ENCODE data around the gene PRR23E.

PRR23E gene, protein sequence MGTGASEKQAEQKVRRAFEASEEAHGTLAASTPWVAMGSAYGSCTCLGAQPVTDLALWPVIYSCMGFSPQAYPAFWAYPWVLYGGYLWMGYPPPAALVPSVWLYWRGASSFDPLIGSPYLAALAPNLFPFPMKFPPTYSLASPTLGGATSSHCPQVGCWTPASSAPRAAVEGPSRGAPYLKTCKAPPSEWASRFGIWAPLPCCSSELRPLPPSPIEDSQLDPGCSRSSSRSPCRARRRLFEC

DNA sequence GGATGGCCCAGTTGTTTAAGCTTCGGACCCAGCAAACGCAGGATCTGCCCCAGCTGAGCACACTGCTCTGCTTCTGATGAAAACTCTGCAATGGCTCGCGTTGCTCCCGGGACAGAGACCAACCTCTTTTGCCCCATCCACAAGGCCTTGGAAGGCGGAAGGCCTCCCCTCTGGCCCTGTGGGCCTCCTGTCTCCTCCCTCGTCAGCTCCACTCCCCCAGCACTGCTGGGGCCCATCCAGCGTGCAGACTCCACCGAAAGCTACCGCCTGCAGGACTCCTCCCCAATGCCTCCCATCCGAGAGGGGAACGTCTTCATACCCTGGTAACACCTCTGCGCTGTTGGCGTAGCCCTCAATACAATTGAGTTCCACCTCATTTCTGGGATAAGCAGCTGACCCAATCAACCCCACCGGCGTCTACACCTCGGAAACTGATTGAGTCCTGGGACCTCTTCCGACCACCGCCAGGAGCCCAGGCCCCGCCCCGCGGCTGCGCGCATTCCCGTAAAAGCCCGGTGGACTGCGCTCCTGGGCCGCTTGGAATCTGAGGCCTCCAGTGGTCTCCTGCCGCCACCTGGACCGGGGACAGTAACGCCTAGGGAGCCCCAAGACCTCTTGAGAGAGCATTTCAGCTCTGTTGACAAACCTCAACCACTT is at the start of gene PRR23E:
Gene PRR23E, plus strand, starts transcription at position 556 of the 657 bp plus-strand sequence. CDS start 3,555 bp downstream, outside the sequence.
- no peaks in the 10 kb centered on the region for H3K4me1 Mint-ChIP-seq
- DNase-seq (ENCODE audit: low spot score in 2 of 2) (no peak), ATAC-seq (no peak)
- H3K36me3 Mint-ChIP-seq = no peaks in the 10 kb centered on the region
- H3K9me3 Mint-ChIP-seq = peaks cover 3% of the 10 kb centered on the region
- no peak within 1 kb of the TSS for H3K4me3 Mint-ChIP-seq
- no peak within 1 kb of the TSS for H3K27ac Mint-ChIP-seq

DNA sequence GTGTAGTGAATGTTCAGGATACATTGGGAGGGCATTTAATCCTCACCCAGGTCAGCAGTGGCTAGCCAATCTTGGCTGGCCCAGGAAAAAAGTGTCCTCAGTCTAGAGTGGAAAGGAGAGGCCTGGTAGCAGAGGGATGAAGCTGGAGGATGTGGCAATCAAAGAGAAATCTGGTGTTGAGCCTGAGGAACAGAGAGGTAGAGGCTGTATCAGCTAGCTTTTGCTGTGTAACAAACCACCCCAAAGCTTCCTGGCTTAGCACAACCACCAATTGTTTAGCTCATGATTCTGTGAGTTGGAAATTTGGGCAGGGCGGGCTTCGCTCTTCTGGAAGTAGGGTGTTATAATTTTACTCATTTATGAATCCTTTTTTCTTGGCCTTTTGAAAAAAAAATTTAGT is 49.8 kb upstream of the PRR23E start:
- no peaks in the 10 kb centered on the region for H3K36me3 Mint-ChIP-seq
- no peak overlapping the region for H3K27ac Mint-ChIP-seq
- no peak overlapping the region for H3K4me3 Mint-ChIP-seq
- no peaks in the 10 kb centered on the region for H3K4me1 Mint-ChIP-seq
- DNase-seq (ENCODE audit: low spot score in 2 of 2) = no peak
- no peak for ATAC-seq
- H3K9me3 Mint-ChIP-seq = peaks cover 6% of the 10 kb centered on the region

DNA sequence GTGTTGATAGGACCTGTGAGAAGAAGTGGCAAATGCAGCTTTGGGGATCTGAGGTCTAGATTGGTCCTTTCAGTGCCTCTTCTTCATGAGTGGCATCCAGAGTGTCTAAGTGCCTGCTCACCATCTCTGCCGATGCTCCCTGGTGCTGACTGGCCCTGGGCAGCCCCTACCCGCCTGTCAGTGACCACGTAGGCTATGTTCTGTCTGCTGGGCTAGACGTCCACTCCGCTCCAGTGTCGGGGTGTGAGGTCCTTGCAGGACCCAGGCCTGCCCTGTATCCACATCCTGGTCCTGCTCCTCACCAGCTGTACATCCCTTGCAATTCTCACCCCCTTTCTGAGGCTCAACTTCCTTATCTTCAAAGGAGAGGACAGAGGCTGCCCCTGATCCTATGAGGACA is 48.3 kb upstream of the PRR23E start:
- no peak overlapping the region for H3K27ac Mint-ChIP-seq
- H3K36me3 Mint-ChIP-seq = no peaks in the 10 kb centered on the region
- H3K4me3 Mint-ChIP-seq = no peak overlapping the region
- no peaks in the 10 kb centered on the region for H3K4me1 Mint-ChIP-seq
- peaks cover 6% of the 10 kb centered on the region for H3K9me3 Mint-ChIP-seq
- ATAC-seq = no peak
- DNase-seq (ENCODE audit: low spot score in 2 of 2) = no peak

DNA sequence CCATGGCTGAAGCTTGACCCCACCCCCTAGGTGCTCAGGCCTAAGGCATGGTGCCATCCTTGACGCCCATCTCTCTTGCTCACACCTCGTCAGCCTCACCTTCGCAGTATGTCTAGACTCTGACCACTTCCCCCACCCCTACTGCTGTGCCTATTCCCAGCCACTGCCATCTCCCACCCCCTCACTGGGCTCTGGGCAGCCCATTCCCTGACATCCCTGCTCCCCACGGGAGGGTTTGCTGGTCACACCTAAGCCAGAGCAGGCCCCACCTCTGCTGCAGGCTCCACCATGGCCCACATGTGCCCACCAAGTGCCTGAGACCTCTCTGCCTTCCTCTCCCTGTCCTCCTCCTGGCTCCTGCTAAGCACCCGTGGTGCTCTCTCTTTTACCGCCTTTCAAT is 47.7 kb upstream of the PRR23E start:
- no peak overlapping the region for H3K4me3 Mint-ChIP-seq
- ATAC-seq = no peak
- no peak for DNase-seq (ENCODE audit: low spot score in 2 of 2)
- no peak overlapping the region for H3K27ac Mint-ChIP-seq
- H3K36me3 Mint-ChIP-seq = no peaks in the 10 kb centered on the region
- H3K9me3 Mint-ChIP-seq = peaks cover 6% of the 10 kb centered on the region
- H3K4me1 Mint-ChIP-seq = no peaks in the 10 kb centered on the region

DNA sequence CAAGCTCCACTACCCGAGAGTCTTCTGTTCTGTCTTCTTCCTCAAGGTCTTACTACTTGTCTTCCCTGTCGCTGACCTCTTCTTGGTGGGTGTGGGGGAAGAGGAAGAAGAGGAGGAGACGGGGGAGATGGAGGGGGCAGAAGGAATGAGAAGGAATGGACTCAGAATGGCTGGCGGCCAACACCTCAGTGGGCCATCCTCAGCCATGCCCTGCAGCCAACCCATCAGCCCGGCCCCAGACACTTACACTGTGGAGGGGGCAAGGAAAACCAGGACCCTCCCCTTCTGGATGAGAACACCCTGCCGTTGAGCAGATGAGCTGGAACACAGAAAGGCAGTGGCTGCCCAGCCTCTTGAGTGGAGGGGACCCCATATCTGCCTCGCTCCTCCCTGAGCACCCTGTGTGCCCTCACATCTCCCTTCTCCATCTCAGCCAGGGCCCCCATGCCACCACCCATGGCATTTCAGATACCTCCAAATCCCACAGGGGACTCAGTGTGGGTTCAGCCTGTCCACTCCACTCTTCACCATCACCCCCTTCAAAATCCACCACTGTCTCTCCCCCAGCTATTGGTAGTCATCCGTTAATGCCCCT is 45.5 kb upstream of the PRR23E start:
- ATAC-seq (no peak), DNase-seq (ENCODE audit: low spot score in 2 of 2) (no peak)
- H3K4me3 Mint-ChIP-seq = no peak overlapping the region
- H3K9me3 Mint-ChIP-seq = peaks cover 6% of the 10 kb centered on the region
- no peak overlapping the region for H3K27ac Mint-ChIP-seq
- H3K36me3 Mint-ChIP-seq = no peaks in the 10 kb centered on the region
- no peaks in the 10 kb centered on the region for H3K4me1 Mint-ChIP-seq

DNA sequence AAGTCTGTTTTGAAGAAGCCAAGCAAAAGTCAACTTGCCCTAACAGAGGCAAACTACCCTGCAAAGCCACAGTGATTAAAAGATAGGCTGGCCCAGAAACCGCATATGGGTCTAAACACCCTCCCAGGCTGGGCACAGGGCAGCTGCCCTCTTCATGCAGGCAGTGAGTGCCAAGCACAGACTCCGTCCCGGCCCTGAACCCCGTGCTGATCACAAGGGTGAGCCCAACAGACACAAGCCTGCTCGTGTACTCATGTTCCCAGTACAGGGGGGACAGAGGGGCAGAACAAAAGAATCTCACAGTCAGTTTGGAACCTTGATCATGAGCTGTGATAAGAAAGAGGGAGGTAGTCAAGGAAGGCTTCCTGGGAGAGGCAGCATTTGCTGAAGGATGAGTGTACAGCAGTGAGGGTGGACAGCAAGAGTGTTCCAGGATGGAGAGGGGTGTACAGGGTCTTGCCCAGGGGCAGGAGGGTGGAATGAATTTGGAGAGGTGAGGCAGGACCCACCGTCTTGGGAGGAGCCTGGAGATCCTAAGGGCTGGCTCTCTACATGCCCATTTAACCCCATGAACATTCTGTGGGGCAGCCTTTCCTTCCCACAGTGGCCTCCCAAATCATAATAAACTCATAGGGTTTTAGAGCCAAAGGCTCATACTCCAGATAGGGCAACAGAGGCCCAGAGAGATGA is 43.2 kb upstream of the PRR23E start:
- no peak for ATAC-seq
- Mint-ChIP-seq H3K4me3 (no peak overlapping the region), H3K4me1 (no peaks in the 10 kb centered on the region), H3K27ac (no peak overlapping the region), H3K36me3 (no peaks in the 10 kb centered on the region), H3K9me3 (no peaks in the 10 kb centered on the region)
- no peak for DNase-seq (ENCODE audit: low spot score in 2 of 2)

DNA sequence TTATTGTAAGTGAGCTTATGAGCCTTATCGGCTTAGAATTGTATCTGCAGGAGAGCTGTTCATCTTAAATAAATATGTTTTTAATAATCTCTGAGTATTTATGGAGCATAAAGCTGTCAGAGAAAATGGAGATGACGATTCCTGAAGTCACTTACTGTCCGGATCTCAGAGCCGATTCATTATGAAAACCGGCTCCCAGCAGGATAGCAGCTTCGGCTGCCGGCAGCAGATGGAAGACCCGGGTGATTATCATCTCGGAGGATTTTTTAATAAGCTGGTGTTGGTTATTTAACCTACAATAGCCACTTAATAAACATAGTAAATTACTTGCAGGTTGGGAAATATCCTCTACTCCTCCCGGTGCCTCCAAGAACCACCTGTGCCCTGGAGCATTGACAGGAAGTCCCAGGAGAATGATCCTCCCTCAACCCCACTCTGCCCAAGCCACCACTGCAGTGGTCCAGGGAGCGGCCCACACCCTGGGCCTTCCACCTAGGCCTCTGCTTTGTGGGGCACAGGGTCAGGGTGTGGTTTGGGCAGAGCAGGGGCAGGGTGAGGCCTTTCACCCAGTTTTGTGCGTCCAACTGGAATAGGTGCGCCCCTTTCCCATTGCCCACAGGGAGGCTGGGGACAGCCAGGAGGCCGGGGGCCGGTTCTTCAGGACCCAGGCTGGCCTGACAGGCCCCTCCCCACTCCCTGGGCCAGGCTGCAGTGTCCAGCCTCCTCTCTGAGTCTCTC is 42.2 kb upstream of the PRR23E start:
- no peak overlapping the region for H3K27ac Mint-ChIP-seq

DNA sequence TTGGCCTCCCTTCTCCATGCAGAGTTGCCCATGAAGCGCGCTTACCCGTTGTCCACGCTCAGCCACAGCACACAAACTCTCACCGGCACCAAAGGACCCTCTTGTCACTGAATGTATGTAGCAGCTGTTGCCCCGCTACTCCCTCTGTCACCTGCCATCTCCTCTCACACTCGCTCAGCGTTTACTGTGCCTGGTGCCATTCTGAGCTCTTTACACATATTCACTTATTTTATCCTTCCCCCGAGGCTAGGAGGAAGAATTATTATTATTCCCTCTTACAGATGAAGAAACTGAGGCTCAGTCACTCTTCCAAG is 41.7 kb upstream of the PRR23E start:
- no peak overlapping the region for H3K27ac Mint-ChIP-seq

More for the DNA sequence above, 42.2 kb upstream of the PRR23E start:
- Mint-ChIP-seq H3K4me3 (no peak overlapping the region), H3K4me1 (no peaks in the 10 kb centered on the region), H3K9me3 (no peaks in the 10 kb centered on the region), H3K36me3 (no peaks in the 10 kb centered on the region)
- no peak for DNase-seq (ENCODE audit: low spot score in 2 of 2)
- ATAC-seq = no peak

DNA sequence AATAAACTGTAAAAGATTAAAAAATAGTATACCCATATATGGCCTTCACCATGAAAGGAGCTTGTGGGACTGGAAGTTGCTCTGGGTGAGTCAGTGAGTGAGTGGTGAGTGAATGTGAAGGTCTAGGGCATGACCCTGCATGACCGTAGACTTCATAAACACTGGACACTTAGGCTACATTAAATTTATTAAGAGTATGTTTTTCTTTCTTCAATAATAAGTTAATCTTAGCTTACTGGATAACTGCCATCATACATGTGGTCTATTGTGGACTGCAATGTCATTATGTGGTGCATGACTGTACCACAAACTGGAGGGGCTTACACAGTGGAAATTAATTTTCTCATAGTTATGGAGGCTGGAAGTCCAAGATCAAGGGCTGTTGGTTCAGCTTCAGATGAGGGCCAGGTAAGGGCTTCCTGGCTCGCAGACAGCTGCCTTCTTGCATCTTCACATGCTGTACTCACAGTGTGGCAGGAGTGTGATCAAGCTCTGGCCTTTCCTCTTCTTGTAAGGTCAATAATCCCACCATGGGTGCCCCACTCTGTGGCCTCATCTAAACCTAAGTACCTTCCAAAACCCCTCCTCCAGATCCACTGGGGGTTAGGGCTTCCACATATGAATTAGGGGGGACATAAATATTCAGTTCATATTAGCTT is 40.8 kb upstream of the PRR23E start:
- no peaks in the 10 kb centered on the region for H3K9me3 Mint-ChIP-seq
- DNase-seq (ENCODE audit: low spot score in 2 of 2) (no peak), ATAC-seq (no peak)
- no peaks in the 10 kb centered on the region for H3K4me1 Mint-ChIP-seq
- H3K36me3 Mint-ChIP-seq = no peaks in the 10 kb centered on the region
- H3K27ac Mint-ChIP-seq = no peak overlapping the region
- H3K4me3 Mint-ChIP-seq = no peak overlapping the region

More for the DNA sequence above, 41.7 kb upstream of the PRR23E start:
- Mint-ChIP-seq H3K9me3 (no peaks in the 10 kb centered on the region), H3K4me1 (no peaks in the 10 kb centered on the region), H3K36me3 (no peaks in the 10 kb centered on the region), H3K4me3 (no peak overlapping the region)
- DNase-seq (ENCODE audit: low spot score in 2 of 2) (no peak), ATAC-seq (no peak)

DNA sequence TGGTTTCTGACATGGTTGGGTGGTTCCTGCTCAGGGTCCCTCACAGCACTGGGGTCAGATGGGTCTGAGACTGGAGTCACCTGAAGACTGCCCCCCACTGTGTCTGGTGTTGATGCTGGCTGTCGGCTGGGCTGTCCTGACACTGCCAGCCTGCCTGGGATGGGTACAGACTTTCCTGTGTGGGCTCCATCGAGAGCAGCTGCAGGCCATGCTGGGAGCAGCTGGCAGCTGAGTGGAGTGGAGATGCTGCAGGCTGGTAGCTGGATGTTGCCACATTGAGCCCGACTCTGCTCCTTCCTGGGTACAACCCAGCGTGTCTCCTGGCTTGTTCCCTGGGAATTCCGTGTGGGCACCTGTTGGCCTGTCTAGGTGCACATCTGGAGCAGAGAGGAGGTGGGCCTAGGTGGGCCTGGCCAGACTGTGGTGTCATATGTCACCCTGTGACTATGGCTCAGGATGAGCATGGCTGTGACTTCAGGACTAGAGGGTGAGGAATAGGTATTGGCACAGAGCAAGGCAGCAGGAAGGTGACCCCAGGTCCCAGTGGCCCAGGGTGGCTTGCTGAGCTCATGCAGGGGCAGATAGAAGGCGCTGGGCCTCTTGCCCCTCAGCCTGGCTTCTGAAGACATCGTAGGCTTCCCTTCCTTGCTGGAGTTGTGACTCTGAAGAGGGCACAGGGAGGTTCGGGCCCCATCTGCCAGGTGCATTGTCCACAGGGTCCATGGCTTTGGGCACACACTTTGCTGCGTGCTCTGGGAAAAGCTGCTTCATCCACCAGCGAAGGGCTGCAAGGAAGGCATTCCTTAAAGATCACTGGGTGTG is 40.0 kb upstream of the PRR23E start:
- ATAC-seq (no peak), DNase-seq (ENCODE audit: low spot score in 2 of 2) (no peak)
- H3K4me3 Mint-ChIP-seq = no peak overlapping the region
- no peak overlapping the region for H3K27ac Mint-ChIP-seq
- H3K4me1 Mint-ChIP-seq = no peaks in the 10 kb centered on the region
- no peaks in the 10 kb centered on the region for H3K9me3 Mint-ChIP-seq
- H3K36me3 Mint-ChIP-seq = no peaks in the 10 kb centered on the region

DNA sequence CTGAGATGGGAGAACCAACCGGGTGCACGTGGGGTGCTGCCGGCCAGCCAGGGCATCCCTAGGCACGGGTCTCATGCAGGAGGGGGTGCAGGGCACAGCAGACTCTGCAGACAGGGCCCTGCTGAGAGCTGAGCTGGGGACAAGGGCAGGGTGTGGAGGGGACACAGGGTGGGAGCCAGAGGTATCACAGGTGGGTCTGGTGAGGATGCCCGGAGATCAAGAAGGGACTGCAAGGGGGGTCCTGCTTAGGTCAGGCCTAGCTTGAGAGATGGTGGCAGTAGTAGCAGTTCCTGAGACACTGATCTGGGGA is 39.5 kb upstream of the PRR23E start:
- no peaks in the 10 kb centered on the region for H3K9me3 Mint-ChIP-seq

DNA sequence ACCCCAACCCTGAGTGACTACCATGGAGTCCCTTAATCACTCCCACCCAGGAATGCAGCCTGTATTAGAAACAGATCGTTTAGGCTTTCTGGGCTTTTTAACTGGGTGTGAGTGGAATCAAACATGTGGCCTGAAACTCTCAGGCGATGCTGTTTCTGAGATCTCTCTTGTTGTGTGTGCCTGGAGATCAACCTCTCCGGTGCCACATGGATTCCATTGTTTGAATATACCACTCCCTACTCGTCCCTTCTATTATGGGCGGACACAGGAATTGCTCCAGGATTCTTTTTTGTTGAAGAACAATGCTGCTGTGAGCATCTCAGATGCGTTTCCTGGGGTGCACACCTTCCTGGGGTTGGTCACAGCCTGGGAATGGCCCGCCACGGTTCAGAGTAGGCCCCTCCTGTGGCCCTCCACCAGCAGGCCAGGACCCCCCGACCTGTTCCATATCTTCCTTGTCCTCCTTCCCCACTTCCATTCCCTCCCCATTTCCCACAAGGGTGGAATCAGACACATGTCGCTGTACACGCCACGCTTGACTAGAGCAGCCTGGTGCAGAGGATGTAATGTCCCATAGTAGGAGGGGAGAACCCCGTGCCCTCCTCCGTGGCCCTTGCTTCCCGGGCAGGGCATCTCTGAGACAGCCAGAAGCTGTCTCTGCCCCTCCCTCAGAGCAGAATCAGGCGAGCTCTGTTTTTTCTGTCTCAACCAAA is 36.4 kb upstream of the PRR23E start:
- no peak overlapping the region for H3K27ac Mint-ChIP-seq
- no peak for DNase-seq (ENCODE audit: low spot score in 2 of 2)
- no peaks in the 10 kb centered on the region for H3K4me1 Mint-ChIP-seq
- no peak for ATAC-seq
- no peak overlapping the region for H3K4me3 Mint-ChIP-seq
- no peaks in the 10 kb centered on the region for H3K9me3 Mint-ChIP-seq
- no peaks in the 10 kb centered on the region for H3K36me3 Mint-ChIP-seq

More for the DNA sequence above, 39.5 kb upstream of the PRR23E start:
- ATAC-seq = no peak
- no peaks in the 10 kb centered on the region for H3K36me3 Mint-ChIP-seq
- no peaks in the 10 kb centered on the region for H3K4me1 Mint-ChIP-seq
- H3K4me3 Mint-ChIP-seq = no peak overlapping the region
- DNase-seq (ENCODE audit: low spot score in 2 of 2) = no peak
- H3K27ac Mint-ChIP-seq = no peak overlapping the region

DNA sequence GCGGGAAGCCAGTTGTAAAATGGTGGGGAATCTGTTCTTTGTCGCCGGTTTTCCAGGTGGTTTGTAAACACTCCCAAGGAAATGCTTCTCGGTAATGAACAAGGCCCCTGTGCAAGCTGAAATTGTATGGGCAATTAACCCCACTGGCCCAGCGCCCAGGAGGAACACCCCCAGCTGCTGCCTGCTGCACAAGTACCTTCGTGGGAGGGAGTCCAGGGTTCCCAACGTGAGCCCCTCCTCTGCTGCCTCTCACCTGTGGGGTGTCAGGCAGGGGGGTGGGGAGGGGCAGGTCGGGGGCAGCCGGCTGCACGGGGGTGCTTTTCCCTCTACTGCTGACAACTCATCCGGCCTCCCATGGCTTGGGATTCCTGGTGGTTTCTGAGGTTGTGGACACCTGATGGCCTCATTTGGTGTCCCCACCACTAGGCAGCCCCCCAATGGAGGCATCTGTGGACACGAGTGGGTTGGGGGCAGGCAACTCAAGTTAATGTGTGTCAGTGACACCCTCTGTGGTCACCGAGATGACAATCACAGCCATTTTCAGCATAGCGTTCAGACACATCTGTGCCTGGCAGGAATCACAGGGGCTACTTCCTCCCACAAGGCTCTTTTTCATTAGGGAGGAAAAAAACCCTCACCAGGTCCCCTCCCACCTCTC is 35.6 kb upstream of the PRR23E start:
- no peak for ATAC-seq
- DNase-seq (ENCODE audit: low spot score in 2 of 2) = no peak
- H3K4me1 Mint-ChIP-seq = no peaks in the 10 kb centered on the region
- no peak overlapping the region for H3K27ac Mint-ChIP-seq
- no peaks in the 10 kb centered on the region for H3K36me3 Mint-ChIP-seq
- no peaks in the 10 kb centered on the region for H3K9me3 Mint-ChIP-seq
- H3K4me3 Mint-ChIP-seq = no peak overlapping the region

Data from stimulated activated effector memory CD8-positive, alpha-beta T cell treated with anti-CD3 and anti-CD28 coated beads, Interleukin-12 subunit alpha, Interleukin-12 subunit beta, amount 100 ng/mL, for 72 hours (primary cell).